ENCODE results near the gene EHBP1L1. TPM values are rescaled to one million over a fixed set of nuclear protein-coding genes. Genes with fewer than 3 reads are reported as not detected.

The EHBP1L1 gene
- total RNA-seq, 1 donor from 2014 or later: 10.1 TPM

GRCh38 chr11:65540290-65541092 is 35.4 kb upstream of the EHBP1L1 start:
- no peak for TF ChIP-seq EZH2 (IDR thresholded peaks at IDR 0.05; ENCODE audit: insufficient read depth, low read length)
- TF ChIP-seq, protein P1, sequence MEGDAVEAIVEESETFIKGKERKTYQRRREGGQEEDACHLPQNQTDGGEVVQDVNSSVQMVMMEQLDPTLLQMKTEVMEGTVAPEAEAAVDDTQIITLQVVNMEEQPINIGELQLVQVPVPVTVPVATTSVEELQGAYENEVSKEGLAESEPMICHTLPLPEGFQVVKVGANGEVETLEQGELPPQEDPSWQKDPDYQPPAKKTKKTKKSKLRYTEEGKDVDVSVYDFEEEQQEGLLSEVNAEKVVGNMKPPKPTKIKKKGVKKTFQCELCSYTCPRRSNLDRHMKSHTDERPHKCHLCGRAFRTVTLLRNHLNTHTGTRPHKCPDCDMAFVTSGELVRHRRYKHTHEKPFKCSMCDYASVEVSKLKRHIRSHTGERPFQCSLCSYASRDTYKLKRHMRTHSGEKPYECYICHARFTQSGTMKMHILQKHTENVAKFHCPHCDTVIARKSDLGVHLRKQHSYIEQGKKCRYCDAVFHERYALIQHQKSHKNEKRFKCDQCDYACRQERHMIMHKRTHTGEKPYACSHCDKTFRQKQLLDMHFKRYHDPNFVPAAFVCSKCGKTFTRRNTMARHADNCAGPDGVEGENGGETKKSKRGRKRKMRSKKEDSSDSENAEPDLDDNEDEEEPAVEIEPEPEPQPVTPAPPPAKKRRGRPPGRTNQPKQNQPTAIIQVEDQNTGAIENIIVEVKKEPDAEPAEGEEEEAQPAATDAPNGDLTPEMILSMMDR (IDR thresholded peaks at IDR 0.05; ENCODE audit: insufficient read depth, low read depth, low read length): peak; percentile 60
- peak overlapping the region; percentile 49 for H3K9ac ChIP-seq (ENCODE audit: low read length)
- H3K9me3 Mint-ChIP-seq (ENCODE audit: unreplicated experiment): peaks cover 3% of the 10 kb centered on the region

GRCh38 chr11:65541093-65541982 is 34.5 kb upstream of the EHBP1L1 start:
- Histone ChIP-seq H3K4me3 (ENCODE audit: insufficient read depth, low read depth, low read length) (no peak overlapping the region), H4K20me1 (ENCODE audit: insufficient read depth, low read length) (peaks cover 76% of the 10 kb centered on the region), H2AFZ (ENCODE audit: low read depth, low read length) (no peak overlapping the region), H3K27ac (ENCODE audit: low read depth, low read length) (no peak overlapping the region), H3K9me3 (ENCODE audit: insufficient read depth, low read depth, low read length) (no peaks in the 10 kb centered on the region), H3K4me2 (ENCODE audit: low read length) (peak overlapping the region; percentile 91), H3K36me3 (ENCODE audit: insufficient read depth, low read length) (peaks cover 11% of the 10 kb centered on the region), H3K9ac (ENCODE audit: low read length) (peak overlapping the region; percentile 49), H3K4me1 (ENCODE audit: insufficient read depth, low read length) (peaks cover 8% of the 10 kb centered on the region), H3K79me2 (ENCODE audit: insufficient read depth, low read length) (no peaks in the 10 kb centered on the region), H3K27me3 (ENCODE audit: insufficient read depth, low read length) (no peaks in the 10 kb centered on the region)
- Mint-ChIP-seq H3K4me1 (ENCODE audit: low read depth, unreplicated experiment) (peaks cover 4% of the 10 kb centered on the region), H3K9me3 (ENCODE audit: unreplicated experiment) (peaks cover 4% of the 10 kb centered on the region), H3K27me3 (ENCODE audit: low read depth, unreplicated experiment) (peaks cover 25% of the 10 kb centered on the region), H3K27ac (ENCODE audit: unreplicated experiment) (peak overlapping the region; percentile 47), H3K4me3 (ENCODE audit: unreplicated experiment) (peak overlapping the region; percentile 79), H3K36me3 (ENCODE audit: low read depth, unreplicated experiment) (peaks cover 15% of the 10 kb centered on the region)
- no peak for FAIRE-seq
- DNase-seq (ENCODE audit: low read depth): no peak
- TF ChIP-seq, protein P1 (IDR thresholded peaks at IDR 0.05; ENCODE audit: insufficient read depth, low read depth, low read length): no peak
- TF ChIP-seq EZH2 (IDR thresholded peaks at IDR 0.05; ENCODE audit: insufficient read depth, low read length): no peak

More at GRCh38 chr11:65540290-65541092, 35.4 kb upstream of the EHBP1L1 start:
- FAIRE-seq: no peak
- Histone ChIP-seq H3K4me3 (ENCODE audit: insufficient read depth, low read depth, low read length) (peak overlapping the region; percentile 45), H3K4me2 (ENCODE audit: low read length) (peak overlapping the region; percentile 91), H3K79me2 (ENCODE audit: insufficient read depth, low read length) (no peaks in the 10 kb centered on the region), H2AFZ (ENCODE audit: low read depth, low read length) (peak overlapping the region; percentile 58), H3K27me3 (ENCODE audit: insufficient read depth, low read length) (no peaks in the 10 kb centered on the region), H3K27ac (ENCODE audit: low read depth, low read length) (no peak overlapping the region), H3K4me1 (ENCODE audit: insufficient read depth, low read length) (peaks cover 8% of the 10 kb centered on the region), H3K36me3 (ENCODE audit: insufficient read depth, low read length) (peaks cover 19% of the 10 kb centered on the region), H4K20me1 (ENCODE audit: insufficient read depth, low read length) (peaks cover 76% of the 10 kb centered on the region), H3K9me3 (ENCODE audit: insufficient read depth, low read depth, low read length) (no peaks in the 10 kb centered on the region)
- peaks cover 4% of the 10 kb centered on the region for H3K4me1 Mint-ChIP-seq (ENCODE audit: low read depth, unreplicated experiment)
- peak; percentile 73 for DNase-seq (ENCODE audit: low read depth)
- peaks cover 20% of the 10 kb centered on the region for H3K27me3 Mint-ChIP-seq (ENCODE audit: low read depth, unreplicated experiment)
- H3K4me3 Mint-ChIP-seq (ENCODE audit: unreplicated experiment): peak overlapping the region; percentile 79
- no peak overlapping the region for H3K27ac Mint-ChIP-seq (ENCODE audit: unreplicated experiment)
- H3K36me3 Mint-ChIP-seq (ENCODE audit: low read depth, unreplicated experiment): peaks cover 13% of the 10 kb centered on the region
